ENCODE data around the gene PARD3.

PARD3 gene

DNA sequence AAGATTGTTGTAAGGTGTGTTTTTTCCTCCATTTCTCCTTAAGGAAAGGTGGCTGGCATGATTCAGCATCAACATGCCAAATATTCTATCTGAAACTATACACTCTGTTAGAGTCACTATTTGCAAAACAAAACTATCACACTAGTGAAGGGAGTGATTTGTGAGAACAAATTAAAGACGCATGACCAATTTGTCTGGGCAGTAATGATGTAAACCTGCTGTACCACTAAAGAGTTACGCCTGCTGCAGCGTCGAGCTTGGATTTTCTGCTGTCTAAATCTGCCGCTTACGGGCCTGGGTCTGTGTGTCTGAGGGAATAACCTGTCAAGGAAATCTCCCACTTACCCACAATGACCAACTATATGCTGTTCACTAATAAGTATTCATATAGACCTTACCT, 648.3 kb downstream of the PARD3 start:
- DNase-seq, result no peak

DNA sequence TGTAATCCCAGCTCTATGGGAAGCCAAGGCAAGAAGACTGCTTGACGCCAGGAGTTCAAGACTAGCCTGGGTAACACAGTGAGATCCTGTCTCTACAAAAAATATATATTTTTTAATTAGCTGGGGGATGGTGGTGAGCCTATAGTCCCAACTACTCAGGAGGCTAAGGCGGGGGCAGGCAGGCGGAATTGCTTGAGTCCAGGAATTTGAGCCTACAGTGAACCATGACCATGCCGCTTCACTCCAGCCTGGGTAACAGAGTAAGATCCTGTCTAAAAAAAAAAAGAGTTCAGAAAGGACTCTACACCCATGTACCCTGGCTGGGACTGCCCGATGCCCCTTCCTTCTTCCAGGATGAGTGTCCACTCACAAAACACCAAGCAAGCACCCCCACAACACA, 648.7 kb downstream of the PARD3 start:
- no peak for DNase-seq

DNA sequence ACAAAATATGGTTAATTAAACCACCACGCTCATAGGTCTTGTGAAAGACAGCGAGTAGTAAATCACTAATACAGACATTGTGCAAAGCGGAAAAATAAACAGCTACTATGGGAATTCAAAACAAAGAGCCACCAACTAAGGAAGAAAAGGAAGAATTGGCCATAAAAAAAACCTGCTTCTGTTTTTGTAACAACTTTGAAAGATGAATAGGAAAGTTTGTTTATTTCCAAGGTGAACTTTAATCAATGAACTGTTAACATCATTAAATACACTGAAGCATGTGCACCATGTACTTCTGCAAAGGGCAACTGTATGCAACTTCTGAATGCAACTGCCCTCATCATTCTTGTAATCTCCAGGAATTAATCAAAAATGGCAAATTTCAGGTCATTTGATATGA, 651.1 kb downstream of the PARD3 start:
- DNase-seq, result no peak

DNA sequence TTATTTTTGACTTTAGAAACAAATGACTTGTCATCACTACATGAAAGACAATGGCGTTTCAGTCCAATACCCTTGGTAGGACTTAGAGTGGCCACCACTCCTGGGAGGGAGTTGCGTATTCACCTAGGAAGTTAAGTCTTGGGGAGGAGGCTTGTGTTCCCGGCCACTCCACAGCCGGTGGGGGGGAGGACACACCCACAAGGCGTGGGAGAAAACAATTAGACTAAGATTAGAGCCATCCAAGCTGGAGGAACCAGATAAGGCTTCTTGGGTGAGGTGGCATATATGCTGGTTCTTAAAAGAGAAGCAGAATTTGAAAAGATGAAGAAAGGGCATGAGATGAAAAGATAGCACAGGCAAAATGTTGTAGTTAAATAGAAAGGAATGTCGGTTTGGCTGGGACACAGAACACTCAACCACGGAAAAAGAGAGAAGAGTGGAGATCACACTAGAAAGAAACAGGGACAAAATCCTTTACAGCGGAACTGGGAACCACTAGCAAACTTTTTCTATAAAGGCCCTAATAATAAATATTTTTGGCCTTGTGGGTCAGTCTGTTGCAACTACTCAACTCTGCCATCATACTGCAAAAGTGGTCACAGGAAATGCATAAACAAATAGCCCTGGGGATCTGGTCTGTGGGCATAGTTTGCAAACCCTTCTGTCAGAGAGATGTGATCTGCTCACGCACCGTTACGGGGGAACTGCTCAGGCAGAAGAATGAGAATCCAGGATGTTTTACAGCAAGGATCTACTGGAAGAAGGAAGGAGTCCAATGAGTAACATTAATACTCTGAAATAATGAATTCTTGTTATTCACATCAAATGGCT, 651.8 kb downstream of the PARD3 start:
- DNase-seq, result peak; percentile 96

DNA sequence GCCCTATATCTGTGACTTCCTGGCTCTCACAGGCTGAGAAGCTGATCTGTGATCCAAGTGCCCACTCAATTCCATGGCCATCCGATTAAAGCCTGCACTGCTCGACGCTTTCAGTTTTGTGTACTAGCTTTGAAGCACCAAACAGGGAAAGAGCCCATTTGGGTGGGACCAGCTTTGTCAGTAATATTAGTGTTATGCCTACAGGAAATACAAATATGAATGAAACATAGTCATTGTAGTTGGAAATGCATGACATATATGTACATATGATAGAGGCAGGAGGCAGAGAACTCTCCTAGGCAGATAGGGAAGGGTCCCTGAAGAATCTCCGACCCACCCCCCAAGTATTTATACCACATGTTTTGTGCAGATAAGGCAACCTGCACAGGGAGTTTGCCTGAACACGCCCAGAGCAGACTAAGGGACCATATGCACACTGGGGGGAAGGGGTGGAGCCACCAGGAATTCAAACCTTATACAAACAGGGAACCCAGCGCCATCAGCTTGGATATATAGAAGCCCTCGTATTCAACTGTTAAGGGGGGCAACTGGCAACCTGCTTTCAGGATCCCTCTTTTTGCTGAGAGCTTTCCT, 653.2 kb downstream of the PARD3 start:
- peak; percentile 69 for DNase-seq

DNA sequence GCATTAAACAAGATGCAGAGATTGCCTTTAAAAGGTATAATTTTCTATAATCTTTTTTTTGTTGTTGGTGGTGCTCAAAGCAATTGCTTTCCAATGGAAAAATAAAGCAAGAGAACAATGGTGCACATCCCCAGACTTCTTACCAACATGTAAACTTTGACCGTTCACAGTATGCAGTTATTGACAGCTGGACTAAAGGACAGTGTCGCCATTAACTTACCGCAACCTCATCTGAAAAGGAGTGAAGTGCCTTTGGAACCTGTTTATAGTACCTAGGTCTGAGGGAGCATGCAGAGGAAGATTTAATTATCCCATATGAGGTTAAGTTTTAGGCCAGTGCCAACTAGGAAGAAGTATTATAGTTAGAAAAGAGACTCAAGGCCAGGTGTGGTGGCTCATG, 654.5 kb downstream of the PARD3 start:
- no peak for DNase-seq

DNA sequence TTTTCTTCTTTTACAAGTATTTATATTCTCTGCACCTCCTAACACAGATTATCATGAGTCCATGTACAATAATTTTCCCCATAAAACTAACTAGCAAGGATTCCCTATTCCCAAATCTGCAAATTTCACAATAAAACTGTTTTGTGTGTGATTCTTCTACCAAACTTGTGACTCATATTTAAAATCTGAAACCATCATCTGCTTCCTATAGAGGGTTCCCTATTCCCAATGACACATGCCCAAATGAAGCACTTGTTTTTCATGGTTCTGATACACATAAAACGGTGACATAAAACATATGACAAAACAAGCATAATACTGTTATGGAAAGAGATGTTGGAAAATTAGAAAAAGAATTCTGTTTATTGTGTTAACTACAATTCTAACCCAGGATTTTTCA, 657.6 kb downstream of the PARD3 start:
- no peak for DNase-seq

DNA sequence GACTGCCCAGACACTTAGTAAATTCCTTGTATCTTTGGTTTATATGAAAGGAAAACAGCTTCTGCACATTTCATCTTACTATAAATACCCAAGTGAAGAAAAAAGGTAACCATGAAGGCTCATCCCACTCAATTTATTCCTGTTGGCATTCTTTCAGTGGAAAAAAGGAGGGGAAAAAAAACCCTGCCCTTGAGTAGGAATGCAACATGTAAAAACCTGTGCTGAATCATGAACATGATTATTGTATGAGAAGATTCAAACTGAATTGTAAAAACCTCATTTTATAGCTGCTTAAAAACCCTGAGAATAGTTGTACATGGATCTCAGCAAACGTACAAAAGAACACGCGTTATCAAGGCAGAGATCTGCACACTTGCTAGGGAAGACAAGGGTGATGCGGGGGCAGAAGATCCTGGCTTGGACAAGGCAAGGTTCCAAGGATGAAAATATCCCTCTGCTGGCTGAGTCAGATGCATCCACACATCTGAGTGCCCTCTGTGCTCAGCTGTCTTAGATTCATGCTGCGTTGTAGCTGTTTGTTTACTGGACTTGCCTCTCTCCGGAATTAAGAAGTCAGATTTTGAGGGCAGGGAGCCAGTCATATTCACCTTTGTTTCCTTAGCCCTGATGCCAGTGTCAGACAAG, 658.2 kb downstream of the PARD3 start:
- DNase-seq, result no peak

DNA sequence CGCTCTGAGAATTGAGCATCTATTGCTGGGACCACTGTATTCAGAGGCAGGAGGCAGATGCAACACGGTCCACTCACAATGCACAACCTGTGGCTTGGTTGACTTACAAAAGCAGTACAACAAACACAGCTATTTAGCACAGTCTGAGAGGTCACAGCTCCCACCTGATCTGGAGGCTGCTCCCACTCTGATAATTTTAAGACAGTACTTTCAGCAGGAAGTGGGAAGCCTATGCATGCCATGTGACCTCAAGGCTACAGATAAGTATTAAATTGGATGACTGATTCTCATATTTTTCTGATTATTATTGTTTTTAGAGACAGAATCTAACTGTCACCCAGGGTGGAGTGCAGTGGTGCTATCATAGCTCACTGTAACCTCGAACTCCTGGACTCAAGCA, 659.3 kb downstream of the PARD3 start:
- DNase-seq, result peak; percentile 63

DNA sequence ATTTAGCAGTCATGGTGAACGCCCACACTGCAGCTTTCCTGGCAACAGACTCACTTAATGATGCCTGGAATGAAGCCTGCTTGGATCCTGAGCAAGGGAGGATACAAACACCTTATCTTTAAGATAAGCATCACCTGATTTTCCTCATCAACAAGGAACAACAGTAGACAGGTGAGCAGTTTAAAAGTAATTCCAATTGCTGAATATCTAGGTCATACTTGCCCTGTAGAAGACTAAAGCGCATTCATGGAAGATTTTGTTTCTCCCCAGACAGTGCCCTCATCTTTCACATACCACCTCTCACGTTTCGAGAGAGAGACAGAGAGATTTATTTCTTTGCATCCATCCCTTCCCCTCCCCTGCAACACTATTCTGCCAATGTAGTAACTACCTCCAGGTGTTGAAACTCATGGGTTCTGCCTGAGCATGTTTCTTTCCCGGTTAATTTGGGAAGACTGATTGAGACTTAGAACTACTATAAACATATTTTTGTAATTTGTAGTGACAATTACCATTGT, 660.7 kb downstream of the PARD3 start:
- DNase-seq, result no peak

DNA sequence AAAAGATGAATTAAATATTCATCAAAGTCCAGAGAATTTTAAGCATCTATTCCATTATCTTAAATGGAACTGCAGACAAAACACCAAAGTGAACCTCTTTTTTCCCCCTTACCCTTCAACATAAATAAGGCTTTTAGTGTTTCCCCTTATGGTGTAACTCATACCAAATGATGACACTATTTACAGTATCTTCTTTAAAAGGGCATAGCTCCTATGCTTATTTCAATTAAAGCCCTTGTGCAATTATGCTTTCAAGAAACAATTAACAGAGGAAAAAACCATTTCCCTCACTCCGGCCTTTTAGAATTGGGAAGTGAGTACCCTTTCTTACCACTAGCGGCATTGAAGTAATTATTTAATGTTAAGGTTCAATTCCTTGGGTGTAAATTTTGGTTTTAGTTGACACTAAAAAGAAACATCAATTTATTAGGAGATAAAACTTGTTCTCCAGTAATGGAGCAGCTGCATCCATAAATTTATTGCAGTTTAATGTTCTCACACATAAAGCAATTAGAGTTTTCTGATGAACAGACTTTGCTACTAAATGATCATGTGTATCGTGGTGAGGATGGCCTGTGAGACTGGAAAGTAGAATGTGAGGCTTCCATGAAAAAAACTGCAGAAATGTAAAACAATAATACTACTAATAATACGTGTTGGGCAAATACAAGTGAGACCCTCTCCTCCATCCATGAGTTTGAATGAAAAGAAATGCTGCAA, 661.3 kb downstream of the PARD3 start:
- no peak for DNase-seq

DNA sequence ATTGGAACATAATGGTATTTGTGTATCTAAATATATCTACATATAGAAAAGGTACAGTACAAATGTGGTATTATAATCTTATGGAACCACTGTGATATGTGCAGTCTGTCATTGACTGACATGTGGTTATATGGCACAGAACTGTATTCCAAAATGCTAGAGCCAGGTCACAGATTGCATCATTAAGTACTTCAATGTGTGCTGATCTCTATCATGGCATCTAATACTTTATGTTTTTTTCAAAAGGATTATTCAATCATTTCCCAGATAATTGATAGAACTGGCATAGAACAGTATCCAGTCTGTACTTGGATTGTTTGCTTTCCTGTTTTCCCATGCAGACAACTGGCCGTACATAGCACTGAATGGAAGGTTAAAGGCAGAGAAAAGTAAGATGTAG, 662.7 kb downstream of the PARD3 start:
- no peak for DNase-seq

DNA sequence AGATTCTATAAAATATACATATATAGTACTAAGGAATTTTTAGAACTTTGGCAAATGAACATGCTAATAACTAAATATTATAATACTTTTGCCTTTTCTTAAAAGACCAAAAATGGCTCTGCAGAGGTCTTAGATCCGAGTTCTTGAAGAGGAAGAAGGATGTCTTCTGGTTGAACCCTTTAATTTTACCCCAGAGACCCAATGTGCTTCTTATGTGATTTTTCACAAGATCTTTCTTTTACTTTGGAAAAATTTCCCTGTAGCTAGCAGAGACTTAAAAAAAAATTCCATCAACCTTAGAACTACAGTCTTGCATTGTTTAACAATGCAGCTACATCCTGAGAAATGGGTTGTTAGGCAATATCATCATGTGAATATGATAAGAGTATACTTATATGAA, 663.2 kb downstream of the PARD3 start:
- DNase-seq, result no peak

DNA sequence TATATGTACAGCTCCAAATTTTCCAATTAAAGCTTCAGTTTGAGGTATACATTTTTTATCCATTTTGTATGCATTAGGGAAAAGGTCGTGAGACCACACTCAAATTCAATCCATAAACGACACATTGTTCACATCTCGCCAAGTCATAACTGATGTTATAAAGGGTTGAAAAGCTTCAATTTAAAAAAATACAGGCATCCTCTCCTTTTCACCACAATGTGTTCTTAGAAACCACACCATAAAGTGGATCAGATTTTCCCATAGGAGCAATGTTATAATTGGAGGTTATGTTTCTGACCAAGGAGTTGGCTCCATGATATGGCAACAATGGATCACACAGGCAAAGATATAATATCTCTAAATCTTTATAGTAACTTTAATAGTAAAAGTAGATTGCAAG, 663.6 kb downstream of the PARD3 start:
- no peak for DNase-seq

DNA sequence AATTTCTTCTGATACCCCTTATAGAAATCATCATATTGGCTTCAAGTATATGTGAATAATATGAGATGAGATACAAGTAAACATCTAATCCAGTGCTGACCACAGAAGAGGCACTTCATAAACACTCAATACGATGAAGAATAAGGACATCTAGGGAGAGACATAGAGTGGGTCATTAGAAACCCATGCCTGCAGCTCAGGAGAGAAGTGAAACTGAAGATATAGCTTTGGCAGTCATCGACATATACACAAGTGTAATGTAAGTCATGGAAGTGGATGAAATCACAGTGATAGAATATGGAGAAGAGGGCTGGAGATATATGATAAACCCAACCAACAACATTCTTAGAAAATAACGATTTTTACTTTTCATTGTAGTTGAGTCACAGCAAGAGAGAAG, 665.0 kb downstream of the PARD3 start:
- no peak for DNase-seq

DNA sequence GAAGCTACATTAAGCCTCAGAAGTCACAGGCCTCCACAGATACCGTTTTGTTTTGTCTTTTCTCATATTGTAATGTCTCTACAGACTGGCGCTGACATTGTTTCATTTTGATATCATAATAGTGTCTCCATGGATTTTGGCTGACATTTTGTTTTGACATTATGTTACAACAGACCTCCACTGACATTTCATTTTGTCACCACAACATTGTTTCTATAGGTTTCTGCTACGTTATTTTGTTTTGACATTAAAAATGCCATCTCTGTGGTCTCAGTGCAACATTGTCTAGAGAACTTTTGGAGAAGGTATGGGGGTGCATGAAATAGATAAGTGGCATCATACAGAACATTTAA, 666.8 kb downstream of the PARD3 start:
- DNase-seq, result no peak

DNA sequence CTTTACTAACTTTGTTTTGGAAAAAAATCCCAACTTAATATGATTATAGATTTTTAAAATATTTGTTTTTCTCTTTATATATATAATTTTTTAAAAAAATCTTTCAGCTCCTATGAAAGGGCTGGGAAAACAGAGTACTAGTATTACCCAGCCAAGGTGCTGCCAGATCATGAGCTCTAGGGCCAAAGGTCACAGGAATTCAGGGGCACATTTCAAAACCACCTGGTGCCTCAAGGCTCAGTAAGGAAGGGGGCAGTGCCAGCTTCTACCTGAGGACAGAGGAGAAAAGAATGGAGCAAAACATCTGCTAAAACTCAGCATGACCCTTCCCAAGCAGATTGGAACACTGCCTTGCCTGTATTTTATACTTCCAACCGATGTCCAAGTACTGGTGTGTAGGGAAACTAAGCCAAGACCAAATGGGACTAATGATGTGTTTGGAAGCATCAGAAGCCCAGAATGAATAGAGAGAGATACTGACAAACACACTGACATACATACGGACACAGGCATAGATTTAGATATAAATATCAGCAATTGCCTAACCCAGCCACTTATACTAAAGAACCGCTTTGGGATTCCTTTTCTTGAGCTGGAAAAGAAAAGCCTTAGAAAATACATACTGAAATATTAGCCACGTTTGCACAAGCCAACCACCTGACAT, 667.3 kb downstream of the PARD3 start:
- DNase-seq, result no peak

DNA sequence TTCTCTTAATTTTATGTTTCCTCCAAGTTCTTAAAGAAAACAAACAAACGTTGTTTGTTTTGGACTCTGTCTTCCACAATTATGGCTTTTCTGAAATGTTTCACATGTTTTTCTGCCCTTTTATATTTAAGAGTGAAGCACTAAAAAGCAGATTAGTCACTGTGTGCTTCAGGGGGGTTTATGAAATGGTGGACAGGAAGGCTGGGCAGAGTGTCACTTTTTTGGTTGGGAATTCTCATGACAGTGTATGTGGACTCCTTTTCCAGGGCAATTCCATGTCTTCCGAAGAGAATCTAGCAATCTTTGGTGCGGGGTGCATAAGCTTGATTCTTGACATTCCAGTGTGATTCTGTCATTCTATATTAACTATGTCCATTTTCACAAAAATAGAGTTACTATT, 669.4 kb downstream of the PARD3 start:
- DNase-seq, result no peak

DNA sequence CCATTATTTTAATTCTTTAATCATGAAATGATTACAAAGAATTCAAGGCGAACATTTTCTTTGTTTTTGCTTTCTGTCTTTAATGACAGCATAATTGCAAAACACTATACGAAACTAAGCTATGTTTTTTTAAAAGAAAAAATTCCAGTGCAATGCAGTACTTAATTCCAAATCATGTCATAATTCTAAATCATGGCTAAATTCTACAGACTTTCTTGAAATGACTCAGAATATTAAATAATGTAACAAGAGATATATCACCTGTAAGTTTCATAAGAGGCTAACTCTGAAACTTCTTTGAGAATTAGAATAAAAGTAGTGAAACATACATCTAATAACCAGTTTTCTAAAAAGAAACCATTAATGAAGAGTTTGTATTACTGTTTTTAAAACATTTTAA, 671.6 kb downstream of the PARD3 start:
- DNase-seq, result no peak

DNA sequence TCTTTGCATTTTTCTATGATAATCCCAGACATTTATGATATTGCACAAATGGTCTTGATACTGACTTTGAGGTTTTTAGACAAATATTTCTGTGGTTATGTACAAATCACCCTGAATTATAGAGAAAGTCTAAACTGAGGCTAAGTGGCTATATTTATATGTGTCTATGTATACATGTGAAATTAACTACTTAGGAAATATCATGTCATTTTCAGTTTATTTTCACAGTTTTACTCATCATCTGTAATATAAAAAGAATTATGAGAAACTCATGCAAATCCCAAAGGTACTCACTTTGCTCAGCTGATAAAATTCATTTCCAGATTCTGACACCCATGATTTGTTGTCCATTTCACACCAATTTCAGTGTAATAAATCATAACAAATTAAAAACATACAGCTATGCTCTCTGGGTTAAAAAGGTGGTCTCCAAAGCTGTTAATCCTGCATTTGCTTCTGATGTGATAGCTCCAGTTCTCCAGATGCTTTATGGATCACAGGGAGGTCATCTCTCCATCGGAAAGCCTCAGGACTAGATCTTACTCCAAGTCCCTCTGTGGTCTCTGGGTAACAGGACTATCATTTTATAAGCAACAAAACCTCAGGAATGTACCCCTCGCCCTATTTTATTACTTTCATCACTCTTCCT, 673.9 kb downstream of the PARD3 start:
- no peak for DNase-seq

DNA sequence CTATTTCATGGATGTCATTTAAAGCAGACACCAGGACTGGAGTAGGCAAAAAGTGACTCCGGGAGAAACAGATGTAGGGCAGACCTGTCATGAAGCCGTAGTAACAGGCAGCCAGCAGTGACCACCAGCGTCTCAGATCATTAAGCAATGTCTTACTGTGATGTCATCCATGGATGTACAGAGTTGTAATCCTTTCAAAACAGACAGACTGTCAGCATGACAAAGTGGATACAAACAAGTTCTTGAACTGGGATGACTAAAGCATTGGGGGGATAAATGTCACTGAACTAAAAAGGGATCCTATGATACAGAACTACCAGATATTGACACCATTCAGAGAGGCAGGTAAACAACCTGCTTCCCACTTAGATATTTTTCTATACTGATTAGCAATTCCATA, 675.5 kb downstream of the PARD3 start:
- no peak for DNase-seq

DNA sequence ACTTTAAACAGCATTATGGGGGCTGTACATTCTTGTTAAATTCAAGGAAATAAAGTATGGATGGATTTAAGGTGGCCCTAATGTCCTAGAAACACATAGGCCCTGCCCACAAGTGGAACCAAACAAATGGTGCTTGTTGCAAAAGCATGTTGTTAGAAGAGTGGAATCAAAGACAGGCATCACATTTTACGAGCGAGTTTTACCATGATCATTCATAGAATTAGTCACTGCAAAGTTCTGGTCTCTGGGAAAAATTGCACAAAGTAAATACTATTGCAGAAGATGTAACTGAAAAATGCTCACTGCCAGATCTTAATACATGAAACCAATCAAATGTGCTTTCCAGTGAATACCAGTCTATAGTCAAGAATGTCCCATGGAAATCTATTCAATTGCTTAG, 677.1 kb downstream of the PARD3 start:
- DNase-seq, result no peak

DNA sequence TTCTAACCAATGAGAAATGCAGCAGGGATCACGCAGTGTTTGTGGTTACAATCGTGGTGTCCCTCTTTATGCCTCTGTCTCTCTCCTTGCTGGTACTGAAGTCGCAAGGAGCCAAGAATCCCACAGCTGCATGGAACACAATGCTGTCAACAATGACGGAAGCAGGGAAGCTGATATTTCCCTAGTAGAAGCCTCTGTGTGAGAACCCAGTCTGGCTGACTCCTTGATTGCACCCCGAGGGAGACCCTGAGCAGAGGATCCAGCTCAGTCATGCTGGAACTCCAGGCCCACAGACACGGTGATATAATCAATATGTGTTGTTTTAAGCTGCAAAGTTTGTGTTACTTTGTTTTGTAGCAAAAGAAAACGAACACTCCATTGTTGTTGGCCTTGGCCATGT, 677.9 kb downstream of the PARD3 start:
- no peak for DNase-seq

Data from hematopoietic multipotent progenitor cell treated with erythropoietin and hydrocortisone succinate and interleukin-3 and kit ligand, for 8 days (in vitro differentiated cells).